ENCODE results near the gene RBP4. TPM values are rescaled to one million over a fixed set of nuclear protein-coding genes. Genes with fewer than 3 reads are reported as not detected.
"Not testable (repeated sequence)": the region's sequence is repeated elsewhere in the genome, so short reads cannot be mapped to it uniquely, and the experiment has no call there.

Gene RBP4
- total RNA-seq, 4 donors from 2014 or later: 1.9 to 10.6 TPM; not detected in 2

- Histone ChIP-seq H3K27me3 (peaks cover 5% of the 10 kb centered on the region), H3K4me3 (no peak overlapping the region), H3K36me3 (no peaks in the 10 kb centered on the region), H3K9me3 (no peaks in the 10 kb centered on the region), H3K4me1 (no peaks in the 10 kb centered on the region), H3K27ac (no peak overlapping the region)
- 95 to 100% methylated on average over 1 to 3 of the region's 3 CpGs for WGBS, 2 donors (ENCODE audit: low coverage in 1 of 2)
- ATAC-seq: no peak
- TF ChIP-seq POLR2A (IDR thresholded peaks at IDR 0.05) (no peak), CTCF (IDR thresholded peaks at IDR 0.05) (no peak), POLR2AphosphoS5 (IDR thresholded peaks at IDR 0.05) (no peak), EP300 (IDR thresholded peaks at IDR 0.05) (no peak)
Measured at GRCh38 chr10:93552780-93553179, 48.3 kb downstream of the RBP4 start.

DNA sequence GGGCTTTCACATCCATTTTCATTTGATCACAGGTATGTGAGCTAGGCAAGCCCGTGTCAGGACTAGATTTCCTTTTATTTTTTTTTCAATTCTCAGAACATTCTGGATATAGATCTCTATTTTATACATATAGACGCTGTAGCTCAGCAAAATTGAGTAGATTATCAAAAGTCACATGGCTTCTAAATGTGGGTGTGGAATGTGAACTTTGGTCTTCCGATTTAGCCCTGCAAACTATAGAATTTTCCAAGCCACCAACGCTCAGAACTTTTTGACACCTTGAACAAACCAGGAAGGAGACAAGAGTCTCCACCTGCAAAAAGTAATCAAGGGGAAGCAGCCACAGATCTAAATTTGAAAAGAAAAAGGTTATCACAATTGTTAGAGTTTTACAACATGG, 50.4 kb downstream of the RBP4 start:
- Histone ChIP-seq H3K4me3 (no peak overlapping the region), H3K9me3 (no peaks in the 10 kb centered on the region), H3K4me1 (no peaks in the 10 kb centered on the region), H3K27me3 (no peaks in the 10 kb centered on the region), H3K36me3 (no peaks in the 10 kb centered on the region), H3K27ac (no peak overlapping the region)
- 82 to 90% methylated on average over 3 to 4 of the region's 4 CpGs for WGBS, 2 donors (ENCODE audit: low coverage in 1 of 2)
- ATAC-seq: no peak
- no peak for TF ChIP-seq EP300 (IDR thresholded peaks at IDR 0.05)
- no peak for TF ChIP-seq POLR2AphosphoS5 (IDR thresholded peaks at IDR 0.05)
- no peak for TF ChIP-seq POLR2A (IDR thresholded peaks at IDR 0.05)
- TF ChIP-seq CTCF (IDR thresholded peaks at IDR 0.05): no peak

GRCh38 chr10:93548376-93549071, 52.5 kb downstream of the RBP4 start:
- H3K27me3 ChIP-seq: no peaks in the 10 kb centered on the region
- no peak overlapping the region for H3K27ac ChIP-seq
- 61 to 93% methylated on average over 2 to 5 of the region's 5 CpGs for WGBS, 2 donors (ENCODE audit: low coverage in 1 of 2)
- no peaks in the 10 kb centered on the region for H3K4me1 ChIP-seq
- no peaks in the 10 kb centered on the region for H3K36me3 ChIP-seq
- TF ChIP-seq POLR2A (IDR thresholded peaks at IDR 0.05) (no peak), POLR2AphosphoS5 (IDR thresholded peaks at IDR 0.05) (no peak), CTCF (IDR thresholded peaks at IDR 0.05) (no peak), EP300 (IDR thresholded peaks at IDR 0.05) (no peak)
- H3K4me3 ChIP-seq: no peak overlapping the region
- no peak for ATAC-seq
- H3K9me3 ChIP-seq: no peaks in the 10 kb centered on the region

DNA sequence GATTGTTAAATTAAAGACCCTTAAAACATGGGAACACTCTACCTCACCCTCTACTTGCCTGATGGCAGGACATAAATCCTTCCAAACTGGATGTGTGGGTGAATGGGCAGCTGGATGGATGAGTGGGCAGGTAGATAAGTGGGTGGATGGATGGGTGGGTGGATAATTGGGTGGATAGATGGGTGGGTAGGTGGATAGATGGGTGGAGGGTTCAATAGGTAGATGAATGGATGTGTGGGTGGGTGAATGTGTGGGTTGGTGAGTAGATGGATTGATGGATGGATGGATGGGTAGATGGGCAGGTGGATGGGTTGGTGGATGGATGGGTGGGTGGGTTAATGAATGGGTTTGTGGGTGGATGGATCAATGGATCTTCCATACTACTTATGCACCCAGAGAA, 53.5 kb downstream of the RBP4 start:
- ATAC-seq: no peak
- Histone ChIP-seq H3K27ac (no peak overlapping the region), H3K4me3 (no peak overlapping the region), H3K27me3 (no peaks in the 10 kb centered on the region), H3K36me3 (no peaks in the 10 kb centered on the region), H3K4me1 (peaks cover 0 to 4% (median 0%) of the 10 kb centered on the region in 3 donors), H3K9me3 (no peaks in the 10 kb centered on the region)
- TF ChIP-seq CTCF (IDR thresholded peaks at IDR 0.05): no peak
- no peak for TF ChIP-seq POLR2AphosphoS5 (IDR thresholded peaks at IDR 0.05)
- no peak for TF ChIP-seq EP300 (IDR thresholded peaks at IDR 0.05)
- TF ChIP-seq POLR2A (IDR thresholded peaks at IDR 0.05): no peak

DNA sequence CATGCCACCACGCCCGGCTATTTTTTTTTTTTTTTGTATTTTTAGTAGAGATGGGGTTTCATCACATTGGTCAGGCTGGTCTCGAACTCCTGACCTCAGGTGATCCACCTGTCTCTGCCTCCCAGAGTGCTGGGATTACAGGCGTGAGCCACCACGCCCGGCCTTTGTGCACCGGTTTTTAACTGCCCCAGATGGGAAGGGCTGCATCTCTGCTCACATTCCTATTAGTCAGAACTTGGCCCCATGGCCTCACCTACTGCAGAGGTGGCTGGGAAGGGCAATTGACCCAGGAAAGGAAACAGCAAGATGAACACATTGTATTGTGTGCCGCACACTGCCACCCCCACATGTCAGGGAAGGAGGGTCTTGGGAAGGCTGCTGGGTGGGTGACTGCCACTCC, 54.0 kb downstream of the RBP4 start:
- WGBS, 2 donors (ENCODE audit: low coverage in 1 of 2): 78 to 100% methylated on average over 1 to 4 of the region's 8 CpGs
- H3K9me3 ChIP-seq, H3K36me3 ChIP-seq, H3K4me3 ChIP-seq, H3K27ac ChIP-seq, H3K4me1 ChIP-seq, H3K27me3 ChIP-seq, ATAC-seq: not testable (repeated sequence)
